ENCODE measurements around the gene AIG1.

Gene AIG1

GRCh38 chr6:143098054-143098671 lies 37.5 kb downstream of the AIG1 start:
- no peak for DNase-seq

GRCh38 chr6:143099647-143100046 lies 39.0 kb downstream of the AIG1 start:
- DNase-seq: no peak

GRCh38 chr6:143100429-143100828 lies 39.7 kb downstream of the AIG1 start:
- no peak for DNase-seq

DNA sequence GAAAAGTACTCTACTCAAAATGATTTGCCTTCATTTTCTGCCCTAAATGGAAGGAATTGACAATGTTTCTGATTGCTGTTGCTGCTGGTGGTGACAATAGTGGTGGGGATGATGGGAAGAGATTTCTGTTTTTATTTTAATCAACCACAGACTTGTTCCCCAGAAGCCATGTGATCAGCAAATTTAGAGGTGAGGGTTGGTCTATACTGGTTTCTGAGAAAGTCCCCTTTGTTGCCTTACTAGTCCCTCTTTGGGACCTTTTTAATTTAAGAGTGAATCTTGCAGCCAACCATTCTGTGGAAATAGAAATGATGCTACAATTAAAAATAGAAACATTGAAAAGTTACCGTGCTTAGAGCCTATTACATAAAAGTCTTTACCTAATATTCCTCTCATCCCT lies 43.2 kb downstream of the AIG1 start:
- no peak for DNase-seq

DNA sequence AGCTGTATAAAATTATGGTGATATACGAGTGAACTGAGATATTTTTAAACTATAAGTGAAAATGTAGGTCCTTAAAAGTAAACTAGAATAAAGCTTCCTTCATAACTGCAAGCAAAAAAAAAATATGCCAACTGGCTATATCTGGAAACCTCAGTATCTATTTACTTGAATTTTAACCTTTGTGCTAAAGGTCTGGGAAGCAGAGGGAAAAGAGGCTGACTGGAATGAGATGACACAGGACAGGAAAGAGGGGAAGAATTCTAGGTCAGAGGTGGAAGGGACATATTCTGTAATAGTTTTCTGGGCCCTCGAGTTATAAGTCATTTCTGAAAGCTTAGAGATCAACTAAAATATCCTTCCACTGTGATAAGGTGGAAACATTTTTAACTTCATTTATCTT lies 46.8 kb downstream of the AIG1 start:
- DNase-seq: no peak

- no peak for DNase-seq
Observed at GRCh38 chr6:143107911-143108761, 47.4 kb downstream of the AIG1 start.

- no peak for DNase-seq
Observed at GRCh38 chr6:143109196-143109595, 48.5 kb downstream of the AIG1 start.

DNA sequence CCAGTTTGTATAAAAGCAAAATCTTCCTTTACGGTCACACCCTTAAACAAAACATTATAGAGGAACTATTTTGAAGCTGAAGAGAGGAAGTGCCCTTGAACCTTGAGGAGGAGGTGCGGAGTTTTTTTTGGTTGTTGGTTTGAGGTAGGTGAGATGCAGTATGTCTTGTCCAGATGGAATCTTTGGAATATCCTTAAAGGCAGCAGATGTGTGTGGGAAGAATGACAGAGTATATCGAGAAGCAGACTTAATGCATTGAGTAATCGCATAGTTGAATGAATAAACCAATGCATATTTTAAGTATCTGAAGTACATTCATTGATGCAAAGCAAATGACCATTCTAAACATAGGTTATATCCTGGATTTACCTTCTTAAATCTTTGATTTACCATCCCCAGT lies 49.9 kb downstream of the AIG1 start:
- no peak for DNase-seq

GRCh38 chr6:143110996-143111395 lies 50.3 kb downstream of the AIG1 start:
- DNase-seq: no peak

GRCh38 chr6:143111443-143111842 lies 50.8 kb downstream of the AIG1 start:
- no peak for DNase-seq

- DNase-seq: no peak
Observed at GRCh38 chr6:143112084-143112768, 51.5 kb downstream of the AIG1 start.

GRCh38 chr6:143112837-143113236 lies 52.1 kb downstream of the AIG1 start:
- no peak for DNase-seq

- DNase-seq: no peak
Observed at GRCh38 chr6:143115728-143116127, 55.0 kb downstream of the AIG1 start.

DNA sequence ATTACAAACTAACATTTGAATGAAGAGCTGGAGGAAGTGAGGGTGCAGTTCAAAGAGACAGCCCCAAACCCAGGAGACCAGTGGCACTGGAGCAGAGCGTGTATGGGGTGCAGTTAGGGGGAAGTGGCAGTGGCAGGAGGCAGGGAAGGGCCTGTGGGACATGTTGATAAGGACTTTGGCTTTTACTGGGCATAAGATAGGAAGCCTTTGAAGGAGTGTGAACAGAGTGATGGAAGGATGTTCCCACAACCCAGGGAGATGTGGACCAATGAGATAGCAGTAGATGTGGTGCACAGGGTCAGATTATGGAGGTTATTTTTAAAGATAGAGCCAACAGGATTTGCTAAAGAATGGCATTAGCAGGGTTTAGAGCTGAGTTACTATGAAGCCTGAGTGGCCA lies 56.4 kb downstream of the AIG1 start:
- no peak for DNase-seq

- DNase-seq: no peak
Observed at GRCh38 chr6:143119260-143119659, 58.6 kb downstream of the AIG1 start.

DNA sequence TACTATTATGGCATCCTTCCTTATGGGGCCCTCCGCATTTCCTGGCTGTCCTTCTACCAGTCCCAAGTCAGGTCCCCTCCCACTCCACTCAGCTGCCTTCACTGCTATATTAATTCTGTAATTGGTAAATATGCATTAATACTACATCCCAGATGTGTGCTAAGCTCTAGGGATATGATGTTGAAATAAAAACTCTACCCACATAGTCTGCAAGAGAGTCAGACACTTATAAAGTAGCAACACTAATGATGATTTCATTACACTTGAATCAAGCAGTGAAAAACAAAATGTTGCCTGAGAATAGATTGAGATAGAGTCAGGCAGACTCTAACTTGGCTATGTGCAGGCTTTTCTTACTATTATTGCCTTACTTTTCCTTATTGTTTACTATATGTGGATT lies 62.4 kb downstream of the AIG1 start:
- no peak for DNase-seq

DNA sequence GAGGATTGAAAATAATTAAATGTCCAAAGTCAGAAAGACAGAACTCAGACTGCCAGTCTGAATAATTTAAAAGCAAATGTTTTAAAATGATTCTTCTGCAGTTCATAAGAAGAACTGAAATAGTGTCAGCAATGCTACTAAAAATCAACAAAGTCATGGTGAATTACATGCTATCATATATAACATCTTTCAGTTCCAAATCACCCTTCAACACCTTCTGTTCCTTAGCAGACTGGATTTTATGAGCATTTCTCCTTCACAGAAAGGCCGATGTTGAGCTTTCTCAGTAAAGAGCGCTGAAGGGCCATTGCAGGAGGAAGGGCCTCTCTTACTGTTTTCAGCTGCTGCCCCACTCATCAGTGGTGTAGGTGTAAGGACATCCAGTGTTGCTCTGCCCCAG lies 63.3 kb downstream of the AIG1 start:
- DNase-seq: no peak

DNA sequence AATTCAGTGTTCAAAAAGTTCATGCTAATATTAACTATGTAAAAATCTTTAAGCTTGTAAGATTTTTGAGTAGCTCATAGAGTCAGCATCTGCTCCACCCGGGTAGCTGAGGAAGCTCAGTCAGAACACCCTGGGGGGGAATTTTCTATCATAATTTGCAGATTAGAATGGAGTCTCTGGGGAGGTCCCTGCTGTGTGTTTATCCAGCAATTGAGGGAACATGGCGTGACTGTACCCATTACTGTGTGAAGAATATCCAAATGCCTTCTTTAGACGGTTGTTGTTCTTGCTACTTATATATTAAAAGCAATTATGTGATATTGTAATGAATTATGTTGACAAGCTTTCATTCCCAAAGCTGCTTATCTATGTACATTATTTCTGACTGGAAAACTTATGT lies 64.8 kb downstream of the AIG1 start:
- no peak for DNase-seq

GRCh38 chr6:143125864-143126573 lies 65.3 kb downstream of the AIG1 start:
- no peak for DNase-seq

- DNase-seq: no peak
Observed at GRCh38 chr6:143126574-143126941, 65.9 kb downstream of the AIG1 start.

DNA sequence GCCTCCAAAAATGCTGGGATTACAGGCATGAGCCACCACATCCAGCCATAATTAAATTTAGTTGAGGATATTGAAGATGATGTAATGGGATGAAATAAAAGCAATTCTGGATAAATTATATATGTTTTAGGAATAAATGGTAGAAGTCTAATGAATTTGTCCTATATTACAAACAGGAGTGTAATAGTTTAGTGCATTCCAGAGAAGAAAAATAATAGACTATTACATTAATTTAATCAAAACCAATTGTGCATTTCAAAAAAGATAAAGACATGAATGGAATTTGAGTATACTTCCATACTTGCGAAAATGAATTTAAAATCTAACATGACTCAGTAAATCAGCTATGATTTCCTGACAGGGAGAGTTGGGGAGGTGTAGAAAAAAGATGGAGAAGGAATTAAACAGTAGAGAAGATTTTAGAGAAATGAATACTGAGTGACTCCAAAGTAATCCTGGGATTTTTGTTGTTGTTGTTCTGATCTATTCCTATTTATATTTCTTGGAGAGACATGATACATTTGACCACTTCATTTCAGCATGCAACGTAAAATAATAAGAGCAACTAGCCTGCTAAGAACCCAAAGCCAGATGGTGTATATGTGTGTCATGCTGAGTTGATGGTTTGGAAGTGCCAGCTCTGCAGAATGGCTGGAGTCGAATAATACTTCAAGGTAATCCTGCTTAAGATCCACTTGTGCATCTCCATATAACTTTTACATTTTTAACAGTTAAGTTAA lies 67.4 kb downstream of the AIG1 start:
- DNase-seq: no peak

- no peak for DNase-seq
Observed at GRCh38 chr6:143128681-143129015, 68.0 kb downstream of the AIG1 start.

DNA sequence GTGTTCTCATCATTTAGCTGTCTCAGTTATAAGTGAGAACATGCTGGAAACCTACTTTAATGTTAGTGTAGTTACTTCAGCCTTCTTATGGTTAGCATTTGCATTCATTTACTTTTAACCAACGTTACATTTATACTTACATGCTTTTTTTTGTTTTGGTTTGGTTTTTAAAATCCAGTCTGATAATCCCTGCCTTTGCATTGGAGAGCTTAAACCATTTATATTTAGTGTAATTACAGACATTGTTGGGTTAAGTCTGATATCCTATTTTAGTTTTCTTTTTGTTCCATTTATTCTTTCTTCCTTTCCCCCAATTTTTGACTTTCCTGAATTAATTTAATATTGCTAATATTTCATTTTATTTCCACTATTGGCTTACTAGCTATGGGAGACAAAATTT lies 70.2 kb downstream of the AIG1 start:
- no peak for DNase-seq
